SU-DHL-6 (cell line): ENCODE data around the gene IPCEF1.

Source experiments
- H2AFZ ChIP-seq: fragments of 200-600 bp; sonication (generic); 2 replicates; pipeline ENCODE4 v1.6.1; 2014; ENCODE audit warnings: low read depth, mild to moderate bottlenecking, moderate library complexity, mixed read lengths, antibody characterized with exemption, low read length; ENCODE audit not compliant: severe bottlenecking
- H3F3A ChIP-seq: fragments of 200-600 bp; shearing (Covaris generic); 2 replicates; pipeline ENCODE4 v1.6.0; 2016; ENCODE audit warnings: antibody characterized with exemption, mild to moderate bottlenecking; ENCODE audit not compliant: insufficient read depth
- H3K27ac ChIP-seq: fragments of 200-600 bp; sonication (generic); 2 replicates; pipeline ENCODE4 v1.5.1; 2016; ENCODE audit warnings: low read depth, mild to moderate bottlenecking, low read length, moderate library complexity, mixed read lengths
- H3K27me3 ChIP-seq: fragments of 200-600 bp; sonication (generic), shearing (Covaris generic); 2 replicates; pipeline ENCODE4 v1.6.0; 2014; ENCODE audit warnings: mild to moderate bottlenecking, low read length
- H3K36me3 ChIP-seq: fragments of 200-600 bp; sonication (generic); 2 replicates; pipeline ENCODE4 v1.6.1; 2014; ENCODE audit warnings: mild to moderate bottlenecking, low read length, mixed read lengths
- H3K4me2 ChIP-seq: fragments of 300-600, 200-600 bp; shearing (Covaris generic), sonication (generic); 2 replicates; pipeline ENCODE4 v1.6.0; 2014; ENCODE audit warnings: low read length, low read depth, mild to moderate bottlenecking; ENCODE audit not compliant: poor library complexity, severe bottlenecking
- H3K4me3 ChIP-seq: fragments of 200-600 bp; sonication (generic); 2 replicates; pipeline ENCODE4 v1.5.1; 2014; ENCODE audit warnings: antibody characterized with exemption, low read length, mild to moderate bottlenecking, mixed read lengths; ENCODE audit not compliant: insufficient read depth, poor library complexity, severe bottlenecking
- H3K79me2 ChIP-seq: fragments of 200-600 bp; sonication (generic); 2 replicates; pipeline ENCODE4 v1.6.1; 2014; ENCODE audit warnings: mild to moderate bottlenecking, low read length, moderate library complexity; ENCODE audit not compliant: insufficient read depth
- H3K9ac ChIP-seq: fragments of 200-600 bp; sonication (generic); 2 replicates; pipeline ENCODE4 v1.7.0; 2014; ENCODE audit warnings: mild to moderate bottlenecking, low read length
- H3K9me2 ChIP-seq: fragments of 200-600 bp; sonication (generic); replicated peaks from 2 replicates; pipeline ENCODE4 v1.6.1; 2014; ENCODE audit warnings: low read length; ENCODE audit not compliant: insufficient read depth
- H3K9me3 ChIP-seq: fragments of 200-600 bp; sonication (generic); 2 replicates; pipeline ENCODE4 v1.6.1; 2014; ENCODE audit warnings: low read length, mixed read lengths; ENCODE audit not compliant: insufficient read depth
- H4K20me1 ChIP-seq: fragments of 200-600 bp; sonication (generic); 2 replicates; pipeline ENCODE4 v1.6.1; 2014; ENCODE audit warnings: low read depth, mild to moderate bottlenecking, antibody characterized with exemption, low read length, moderate library complexity, mixed read lengths
- CTCF ChIP-seq: fragments of 200-600 bp; sonication (generic); IDR thresholded peaks from one replicate; pipeline ENCODE4 v1.5.1; 2017; ENCODE audit warnings: antibody characterized with exemption, mild to moderate bottlenecking, low read length, moderate library complexity; ENCODE audit not compliant: insufficient read depth, poor library complexity, severe bottlenecking
- EZH2phosphoT487 ChIP-seq: fragments of 200-600 bp; sonication (generic), shearing (Covaris generic); conservative IDR thresholded peaks from 2 replicates; pipeline ENCODE4 v1.6.1; 2018; ENCODE audit warnings: mild to moderate bottlenecking, antibody characterized with exemption, low read length, moderate library complexity, mixed read lengths

The IPCEF1 gene

GRCh38 chr6:154394571-154394970 lies 38.0 kb upstream of the IPCEF1 start:
- Histone ChIP-seq H3K4me3 (no peak overlapping the region), H3K9me2 (no peaks in the 10 kb centered on the region), H2AFZ (no peak overlapping the region), H4K20me1 (no peaks in the 10 kb centered on the region), H3K9me3 (no peaks in the 10 kb centered on the region), H3K4me2 (no peak overlapping the region), H3F3A (no peaks in the 10 kb centered on the region), H3K27ac (no peak overlapping the region), H3K9ac (no peak overlapping the region), H3K36me3 (no peaks in the 10 kb centered on the region), H3K27me3 (no peaks in the 10 kb centered on the region), H3K79me2 (no peaks in the 10 kb centered on the region)
- TF ChIP-seq CTCF (no peak), EZH2phosphoT487 (no peak)

GRCh38 chr6:154390034-154390433 lies 33.4 kb upstream of the IPCEF1 start:
- Histone ChIP-seq H3K4me2 (no peak overlapping the region), H3K4me3 (no peak overlapping the region), H3K9ac (no peak overlapping the region), H3K36me3 (no peaks in the 10 kb centered on the region), H3K27ac (no peak overlapping the region), H3K27me3 (no peaks in the 10 kb centered on the region), H3K9me3 (no peaks in the 10 kb centered on the region), H4K20me1 (no peaks in the 10 kb centered on the region), H3K79me2 (no peaks in the 10 kb centered on the region), H3F3A (no peaks in the 10 kb centered on the region), H2AFZ (no peak overlapping the region), H3K9me2 (no peaks in the 10 kb centered on the region)
- TF ChIP-seq EZH2phosphoT487, result no peak
- TF ChIP-seq CTCF, result no peak

GRCh38 chr6:154388803-154389202 lies 32.2 kb upstream of the IPCEF1 start:
- TF ChIP-seq CTCF (no peak), EZH2phosphoT487 (no peak)

More at GRCh38 chr6:154388803-154389202, 32.2 kb upstream of the IPCEF1 start:
- Histone ChIP-seq H3K27ac (no peak overlapping the region), H3K79me2 (no peaks in the 10 kb centered on the region), H3K36me3 (no peaks in the 10 kb centered on the region), H3F3A (no peaks in the 10 kb centered on the region), H2AFZ (no peak overlapping the region), H3K4me3 (no peak overlapping the region), H3K9me2 (no peaks in the 10 kb centered on the region), H4K20me1 (no peaks in the 10 kb centered on the region), H3K9me3 (no peaks in the 10 kb centered on the region), H3K27me3 (no peaks in the 10 kb centered on the region), H3K9ac (no peak overlapping the region), H3K4me2 (no peak overlapping the region)
